Measurements from ENCODE around the gene TRMT61A.

TRMT61A gene

GRCh38 chr14:103535891-103536565 lies 7.0 kb downstream of the TRMT61A start:
- DNase-seq (ENCODE audit: low read depth), result no peak

DNA sequence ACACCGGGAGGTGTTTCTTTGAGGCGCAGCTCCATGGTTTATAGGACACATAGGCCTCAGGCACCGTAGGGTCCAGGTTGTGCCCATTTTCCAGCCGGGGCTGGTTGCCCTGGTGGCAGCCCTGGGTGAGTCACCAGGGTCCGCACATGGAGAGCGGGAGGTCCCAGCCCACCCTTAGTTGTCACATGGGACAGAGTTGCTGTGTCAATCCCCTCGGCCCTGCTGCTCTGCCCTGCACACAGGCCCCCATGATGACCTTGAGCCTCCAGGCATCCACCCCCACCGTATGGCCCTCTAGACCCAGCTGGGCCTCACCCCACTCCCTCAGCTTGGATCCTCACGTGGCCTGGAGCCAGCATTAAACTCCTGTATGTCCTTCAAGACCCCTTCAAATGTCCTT lies 7.7 kb downstream of the TRMT61A start:
- DNase-seq (ENCODE audit: low read depth), result no peak

DNA sequence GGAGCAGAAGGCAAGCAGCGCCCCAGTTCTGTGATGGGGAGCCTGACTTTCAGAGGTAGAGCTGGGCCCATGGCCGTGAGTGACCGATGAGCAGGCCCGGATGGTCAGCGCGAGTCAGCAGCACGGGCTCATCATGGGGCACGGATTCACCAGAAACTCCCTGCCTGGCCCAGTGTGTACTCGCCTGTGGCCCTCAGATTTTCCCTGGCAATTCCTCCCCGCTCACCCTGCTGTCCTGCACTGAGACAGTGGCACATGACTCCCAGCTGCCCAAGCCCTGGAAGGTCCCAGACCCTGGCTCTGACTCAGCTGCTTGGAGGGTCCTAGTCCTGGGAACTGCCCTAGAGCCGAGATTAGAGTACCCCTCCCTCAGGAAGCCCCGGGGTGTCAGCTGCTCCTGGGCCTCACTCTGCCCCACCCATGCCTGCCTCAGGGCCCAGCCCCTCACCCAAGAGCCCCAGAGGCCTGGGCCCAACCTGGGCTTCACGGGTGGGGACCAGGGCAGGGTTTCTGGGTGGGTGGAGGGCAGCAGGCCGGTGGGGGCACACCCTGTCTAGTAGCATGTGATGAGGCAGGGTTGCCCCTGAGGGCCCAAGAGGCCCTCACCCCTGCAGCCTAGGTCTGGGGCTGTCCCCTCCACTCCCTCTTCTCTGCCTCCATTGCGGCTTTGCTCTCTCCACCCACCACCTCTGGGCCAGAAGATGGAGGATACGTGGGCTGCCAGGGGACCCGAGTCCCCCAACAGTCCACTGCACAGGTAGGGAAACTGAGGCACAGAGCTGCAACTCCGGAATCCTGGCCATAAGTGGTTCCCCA lies 8.4 kb downstream of the TRMT61A start:
- DNase-seq (ENCODE audit: low read depth), result no peak

- no peak for DNase-seq (ENCODE audit: low read depth)
These were observed 9.5 kb downstream of the TRMT61A start for GRCh38 chr14:103538291-103539055.

DNA sequence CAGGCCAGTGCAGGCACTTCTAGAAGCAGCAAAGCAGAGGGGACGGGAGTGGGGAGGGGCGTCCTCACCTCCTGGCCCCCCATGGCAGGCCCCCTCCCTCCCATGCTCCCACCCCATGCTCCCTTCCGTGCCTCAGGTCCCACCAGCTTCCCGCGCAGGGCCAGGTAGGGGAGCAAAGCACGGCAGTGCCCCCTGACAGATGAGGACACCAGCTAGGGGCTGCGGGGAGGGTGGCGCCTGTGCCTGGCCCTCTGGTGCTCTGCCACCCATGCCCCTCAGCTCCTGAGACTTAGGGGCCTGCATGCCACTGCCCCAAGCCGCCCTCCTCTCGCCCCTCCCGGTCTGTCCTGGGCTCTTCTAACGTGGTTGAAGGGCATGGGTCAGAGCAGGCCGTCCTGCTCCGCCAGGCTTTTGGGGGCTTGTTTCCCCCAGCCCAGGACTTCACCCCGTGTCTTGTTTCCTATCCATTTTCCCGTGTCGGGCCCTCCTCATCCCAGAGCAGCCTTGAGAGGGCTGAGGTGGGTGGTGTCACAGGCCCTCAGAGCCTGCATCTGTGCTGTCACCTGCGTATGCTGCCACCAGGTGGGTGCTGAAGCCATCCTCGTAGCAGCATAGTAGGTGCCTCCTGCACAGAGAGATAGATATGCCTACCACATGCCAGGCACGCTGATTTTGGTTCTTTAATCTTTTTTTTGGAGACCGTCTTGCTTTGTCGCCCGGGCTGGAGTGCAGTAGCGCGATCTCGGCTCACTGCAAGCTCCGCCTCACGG lies 10.2 kb downstream of the TRMT61A start:
- no peak for DNase-seq (ENCODE audit: low read depth)

DNA sequence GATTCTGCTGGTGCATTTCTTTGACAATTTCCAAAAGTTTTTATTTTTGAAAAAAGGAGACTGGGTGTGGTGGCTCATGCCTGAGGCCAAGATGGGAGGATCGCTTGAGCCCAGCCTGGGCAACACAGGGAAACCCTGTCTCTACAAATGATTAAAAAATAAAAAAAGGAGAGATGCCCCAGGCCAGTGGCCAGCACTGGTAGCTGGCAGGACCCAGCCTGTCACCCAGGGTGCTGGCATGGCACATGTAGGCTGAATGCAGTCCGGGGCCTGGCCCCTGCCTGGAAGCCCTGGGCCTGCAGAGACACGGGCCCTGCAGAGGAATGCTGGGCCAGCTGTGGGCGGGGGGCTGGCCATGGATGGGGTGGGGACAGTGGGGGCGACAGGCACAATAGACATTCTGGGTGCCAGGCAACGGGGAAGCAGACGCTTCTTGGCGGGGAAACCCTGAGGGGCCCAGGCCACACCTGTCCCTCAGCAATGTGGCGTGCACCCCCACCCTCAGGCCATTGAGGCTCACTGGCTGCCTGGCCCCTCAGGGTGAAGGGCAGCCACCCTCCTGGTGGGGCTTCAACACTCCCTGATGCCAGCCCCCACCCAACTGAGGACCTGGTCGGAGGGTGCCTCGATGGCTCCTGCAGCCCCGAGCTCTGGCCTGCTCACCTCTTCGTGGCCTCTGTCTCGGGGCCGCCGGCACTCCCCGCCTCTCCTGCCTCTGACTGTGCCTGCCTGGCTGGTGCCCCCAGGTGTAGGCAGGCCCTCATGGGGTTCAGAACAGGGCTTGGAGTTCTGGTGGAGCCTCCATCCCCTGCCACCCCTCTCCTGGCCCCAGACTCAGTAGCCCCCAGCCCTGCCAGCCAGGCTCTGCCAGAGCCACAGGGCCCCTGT lies 12.1 kb downstream of the TRMT61A start:
- DNase-seq (ENCODE audit: low read depth), result no peak

DNA sequence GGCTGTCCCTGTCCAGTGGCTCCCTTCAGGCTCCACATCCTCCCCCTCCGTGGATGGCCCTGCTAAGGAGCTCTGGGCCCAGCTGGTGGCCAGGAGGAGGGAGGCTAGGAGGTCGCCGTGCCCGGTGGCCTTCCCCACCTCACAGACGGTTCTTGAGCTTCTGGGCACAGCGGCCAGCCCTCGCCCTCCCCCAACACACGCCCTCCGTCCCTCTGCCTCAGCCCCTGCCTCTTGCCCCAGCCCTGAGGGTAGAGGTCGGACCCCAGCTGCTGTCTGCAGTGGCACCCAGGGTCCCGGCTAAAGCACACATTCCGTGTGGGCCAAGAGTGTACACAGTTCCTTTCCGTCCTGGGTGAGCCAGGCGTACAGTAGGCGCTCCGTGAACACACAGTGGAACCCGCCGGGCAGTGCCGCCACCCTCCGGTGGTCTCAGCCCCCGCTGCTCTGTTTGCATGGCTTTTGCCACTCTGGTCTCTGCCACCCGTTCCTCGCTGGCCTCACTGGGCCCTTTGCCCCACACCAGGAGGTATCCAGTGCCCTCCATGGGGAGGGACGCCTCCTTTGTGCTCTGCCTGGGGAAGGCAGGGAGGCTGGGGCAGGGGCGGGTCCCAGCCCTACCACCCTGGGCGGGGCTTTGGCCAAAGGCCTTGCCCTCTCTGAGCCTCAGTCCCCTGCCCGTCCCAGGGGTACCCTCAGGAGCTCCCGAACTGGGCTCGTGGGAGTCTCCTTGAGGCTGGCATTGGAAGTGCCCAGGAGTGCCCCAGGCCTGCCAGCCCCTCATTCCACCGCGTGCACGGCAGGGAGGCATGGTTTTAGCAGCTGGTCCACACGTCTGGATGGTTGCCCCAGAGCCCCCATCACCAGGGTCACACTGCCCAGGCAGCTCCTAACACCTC lies 13.0 kb downstream of the TRMT61A start:
- no peak for DNase-seq (ENCODE audit: low read depth)

GRCh38 chr14:103542605-103543088 lies 13.7 kb downstream of the TRMT61A start:
- no peak for DNase-seq (ENCODE audit: low read depth)

DNA sequence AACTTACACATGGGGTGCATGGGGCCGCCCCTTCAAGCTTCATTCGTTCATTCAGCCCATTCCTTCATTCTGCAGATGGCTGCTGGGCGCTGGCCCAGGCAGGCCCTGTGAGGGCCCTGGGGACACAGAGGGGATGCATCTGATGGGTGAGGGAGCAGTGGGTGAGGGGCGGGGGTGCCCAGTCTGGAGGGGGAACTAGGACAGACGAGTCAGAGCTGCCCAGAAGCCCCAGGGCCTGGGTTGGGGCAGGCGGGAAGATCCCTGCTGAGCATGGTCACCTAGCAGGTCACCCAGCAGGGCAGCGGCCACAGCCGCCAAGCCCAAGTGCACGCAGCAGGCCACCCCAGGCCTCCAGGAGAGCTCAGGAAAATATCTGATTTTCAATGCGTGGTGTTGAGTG lies 14.1 kb downstream of the TRMT61A start:
- DNase-seq (ENCODE audit: low read depth), result no peak

- no peak for DNase-seq (ENCODE audit: low read depth)
These were observed 14.9 kb downstream of the TRMT61A start for GRCh38 chr14:103543721-103544387.

- DNase-seq (ENCODE audit: low read depth), result no peak
These were observed 15.6 kb downstream of the TRMT61A start for GRCh38 chr14:103544388-103545218.

DNA sequence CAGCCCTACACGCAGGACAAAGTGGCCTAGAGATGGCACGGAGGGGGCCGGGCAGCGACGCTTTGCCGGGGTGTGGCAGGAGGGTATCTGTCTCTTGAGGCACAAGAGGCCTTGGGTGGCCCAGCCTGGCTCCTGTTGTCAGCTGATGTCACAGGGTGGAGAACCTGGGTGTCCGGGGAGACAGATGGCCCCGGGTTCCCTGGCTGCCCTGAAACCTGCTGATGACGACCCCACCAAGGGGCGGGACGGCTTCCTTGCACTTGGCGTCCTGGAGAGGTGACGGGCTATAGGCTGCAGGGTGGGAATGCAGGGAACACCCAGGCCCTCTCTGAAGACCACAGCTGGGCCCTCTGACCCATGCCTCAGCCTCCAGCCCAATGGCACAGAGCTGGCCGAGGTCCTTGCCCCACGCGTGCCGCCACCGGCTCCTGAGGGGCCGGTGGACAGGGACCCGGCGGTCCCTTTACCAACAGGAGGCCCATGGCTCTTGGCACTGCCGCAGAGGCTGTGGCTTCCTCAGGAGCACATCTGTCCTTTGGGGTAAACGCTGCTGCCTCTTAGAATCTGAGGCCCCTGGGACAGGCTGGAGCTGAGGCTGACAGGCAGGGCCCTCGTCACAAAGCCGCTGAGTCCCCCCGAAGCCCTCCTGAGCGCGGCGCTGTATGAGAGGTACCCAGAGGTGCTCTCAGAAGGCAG lies 16.4 kb downstream of the TRMT61A start:
- DNase-seq (ENCODE audit: low read depth), result no peak

DNA sequence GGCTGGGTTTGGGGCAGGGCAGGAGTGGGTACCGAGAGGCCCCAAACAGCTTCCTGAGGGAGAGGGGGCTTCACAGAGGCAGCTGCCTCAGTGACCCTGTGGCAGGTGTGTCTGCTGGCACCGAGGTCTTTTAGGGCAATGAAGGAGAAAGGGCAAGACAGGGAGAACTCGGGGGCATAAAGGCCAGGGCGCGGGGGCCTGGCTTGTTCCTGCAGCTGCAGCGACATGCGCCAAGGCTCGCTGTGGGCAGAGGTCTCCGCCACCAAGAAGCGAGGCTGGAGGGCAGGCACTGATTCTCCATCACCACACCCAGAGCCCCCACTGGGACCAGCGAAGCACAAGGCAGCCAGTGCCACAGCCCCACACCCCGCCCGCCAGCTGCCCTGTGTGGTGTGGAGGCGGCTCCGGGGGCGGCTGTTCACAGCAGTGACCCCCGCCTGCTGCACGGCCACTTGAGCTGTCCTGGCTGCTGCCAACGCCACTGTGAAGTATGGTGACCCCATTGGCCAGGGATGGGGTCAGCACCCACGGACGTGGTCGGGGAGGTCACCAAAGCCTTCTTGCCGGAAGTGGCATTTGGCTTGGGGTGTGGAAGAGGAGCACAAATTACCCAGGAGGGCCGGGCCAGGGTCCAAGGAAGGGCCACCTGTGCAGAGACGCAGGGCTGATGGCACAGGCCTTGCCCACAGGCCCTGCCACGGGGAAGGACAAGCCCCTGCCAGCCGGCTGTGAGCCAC lies 17.1 kb downstream of the TRMT61A start:
- no peak for DNase-seq (ENCODE audit: low read depth)

GRCh38 chr14:103546652-103547454 lies 17.9 kb downstream of the TRMT61A start:
- peak; percentile 73 for DNase-seq (ENCODE audit: low read depth)

- DNase-seq (ENCODE audit: low read depth), result no peak
These were observed 18.5 kb downstream of the TRMT61A start for GRCh38 chr14:103547455-103547940.

GRCh38 chr14:103547941-103548462 lies 19.0 kb downstream of the TRMT61A start:
- DNase-seq (ENCODE audit: low read depth), result no peak

Data from activated T-cell treated with anti-CD3 and anti-CD28 coated beads for 48 hours (primary cell).